ENCODE results near the gene LOXL1.

GRCh38 chr15:73921254-73921925, 4.9 kb upstream of the LOXL1 start:
- TF ChIP-seq CTCF (IDR thresholded peaks at IDR 0.05) (no peak), POLR2A (IDR thresholded peaks at IDR 0.05) (no peak)

Measured in Peyer's patch (tissue), 4 donors.